SK-N-SH (cell line): ENCODE results near the gene HDAC4. TPM values are rescaled to one million over a fixed set of nuclear protein-coding genes. Genes with fewer than 3 reads are reported as not detected.

Experiments used
- CTCF ChIA-PET: fragments of 300-600, 350-600 bp; formaldehyde crosslinking; extraction: SDS; loops from one replicate; lab custom pipeline; 2021; lab: Yijun Ruan, JAX
- POLR2A ChIA-PET: fragments of 350-600 bp; sonication (Branson Sonifier 250); formaldehyde crosslinking; extraction: SDS; loops from one replicate; lab custom pipeline; 2020; ENCODE audit warnings: antibody characterized with exemption, inconsistent platforms; lab: Yijun Ruan, JAX
- DNase-seq: peaks from one replicate; pipeline ENCODE4 v3.0.0; 2012
- H2AFZ ChIP-seq: fragments of 200-600 bp; sonication (generic); 2 replicates; pipeline ENCODE4 v1.8.1; 2016; ENCODE audit warnings: antibody characterized with exemption, mild to moderate bottlenecking, low read depth
- H3F3A ChIP-seq: fragments of 200-600 bp; sonication (generic); replicated peaks from 2 replicates; pipeline ENCODE3; 2016; ENCODE audit warnings: antibody characterized with exemption, mild to moderate bottlenecking; ENCODE audit not compliant: insufficient read depth
- H3K27ac ChIP-seq, 2 experiments: fragments of 200-500 bp in 1 of 2; fragments of 200-600 bp in 1 of 2; sonication (Bioruptor generic) in 1 of 2; sonication (generic), shearing (Covaris generic) in 1 of 2; 2 replicates each; pipeline versions ENCODE4 v1.5.1 to v1.6.1; 2014 to 2016; ENCODE audit warnings: low read depth in 2 of 2, inconsistent platforms in 1 of 2, low read length in 1 of 2, mild to moderate bottlenecking in 1 of 2, mixed read lengths in 1 of 2
- H3K27me3 ChIP-seq: fragments of 200-600 bp; sonication (generic), shearing (Covaris generic); 2 replicates; pipeline ENCODE4 v1.6.1; 2016; ENCODE audit warnings: mixed run types; ENCODE audit not compliant: insufficient read depth
- H3K36me3 ChIP-seq, 2 experiments: fragments of 200-500 bp in 1 of 2; fragments of 200-600 bp in 1 of 2; sonication (Bioruptor generic) in 1 of 2; sonication (generic) in 1 of 2; replicated peaks in 1 of 2; 2 replicates each; pipeline versions ENCODE3 to v1.5.1; 2014 to 2016; ENCODE audit warnings: low read length in 1 of 2, mild to moderate bottlenecking in 1 of 2; ENCODE audit not compliant: insufficient read depth in 2 of 2, control insufficient read depth in 1 of 2
- H3K4me1 ChIP-seq, 2 experiments: fragments of 200-500 bp in 1 of 2; fragments of 200-600 bp in 1 of 2; sonication (Bioruptor generic) in 1 of 2; sonication (generic), shearing (Covaris generic) in 1 of 2; 2 replicates each; pipeline versions ENCODE4 v1.5.1 to v1.6.1; 2014 to 2016; ENCODE audit warnings: low read depth in 1 of 2, low read length in 1 of 2, mixed run types in 1 of 2; ENCODE audit not compliant: insufficient read depth in 2 of 2, control insufficient read depth in 1 of 2
- H3K4me2 ChIP-seq: fragments of 200-600 bp; sonication (generic), shearing (Covaris generic); 2 replicates; pipeline ENCODE4 v1.6.1; 2017; ENCODE audit warnings: mixed run types
- H3K4me3 ChIP-seq, 2 experiments: fragments of 200-500 bp in 1 of 2; fragments of 200-600 bp in 1 of 2; sonication (Bioruptor generic) in 1 of 2; sonication (generic), shearing (Covaris generic) in 1 of 2; 2 replicates each; pipeline versions ENCODE4 v1.5.1 to v1.8.1; 2014 to 2016; ENCODE audit warnings: low read depth in 2 of 2, inconsistent platforms in 1 of 2, low read length in 1 of 2, mild to moderate bottlenecking in 1 of 2, mixed read lengths in 1 of 2, moderate library complexity in 1 of 2
- H3K79me2 ChIP-seq: fragments of 200-600 bp; sonication (generic); 2 replicates; pipeline ENCODE4 v1.8.1; 2017; ENCODE audit warnings: mild to moderate bottlenecking; ENCODE audit not compliant: insufficient read depth
- H3K9ac ChIP-seq: fragments of 200-600 bp; sonication (generic); 2 replicates; pipeline ENCODE4 v1.6.1; 2017; ENCODE audit warnings: mixed run types
- H3K9me2 ChIP-seq: fragments of 200-600 bp; sonication (generic); 2 replicates; pipeline ENCODE4 v1.6.1; 2017; ENCODE audit warnings: mixed run types
- H3K9me3 ChIP-seq: fragments of 200-600 bp; sonication (generic); 2 replicates; pipeline ENCODE4 v1.6.1; 2017; ENCODE audit warnings: mixed run types, mild to moderate bottlenecking, moderate library complexity
- H4K20me1 ChIP-seq: fragments of 200-600 bp; sonication (generic); 2 replicates; pipeline ENCODE4 v1.6.1; 2017; ENCODE audit warnings: mild to moderate bottlenecking, mixed run types; ENCODE audit not compliant: insufficient read depth
- EP300 ChIP-seq, 2 experiments: IDR thresholded peaks; 2 replicates each; pipeline versions ENCODE4 v1.4.0 to v1.6.1; 2012; ENCODE audit warnings: borderline replicate concordance in 1 of 2, low read depth in 1 of 2, low read length in 1 of 2
- EZH2phosphoT487 ChIP-seq: fragments of 200-600 bp; sonication (generic); IDR thresholded peaks from 2 replicates; pipeline ENCODE4 v1.6.1; 2017; ENCODE audit warnings: low read depth, mixed run types, mild to moderate bottlenecking, antibody characterized with exemption, moderate library complexity, borderline replicate concordance
- FOSL2 ChIP-seq: IDR thresholded peaks from 2 replicates; pipeline ENCODE4 v1.4.0; 2012; ENCODE audit warnings: low read depth, mild to moderate bottlenecking, moderate library complexity, borderline replicate concordance
- FOXJ3 ChIP-seq: sonication (generic); formaldehyde crosslinking; IDR thresholded peaks from 2 replicates; pipeline ENCODE4 v1.5.1; 2020; ENCODE audit warnings: mild to moderate bottlenecking, missing genetic modification reagents
- FOXM1 ChIP-seq: IDR thresholded peaks from 2 replicates; pipeline ENCODE4 v1.4.0; 2012; ENCODE audit warnings: low read depth, mild to moderate bottlenecking
- IRF3 ChIP-seq: fragments of 150-350 bp; IDR thresholded peaks from 2 replicates; pipeline ENCODE4 v1.6.1; 2016; ENCODE audit warnings: mild to moderate bottlenecking, low read depth, low read length
- MXI1 ChIP-seq: IDR thresholded peaks from 2 replicates; pipeline ENCODE4 v1.6.1; 2012; ENCODE audit warnings: mild to moderate bottlenecking, low read depth, low read length, improper control_type of control experiment
- RCOR1 ChIP-seq: fragments of 150-350 bp; IDR thresholded peaks from 2 replicates; pipeline ENCODE4 v1.6.1; 2017; ENCODE audit warnings: antibody characterized with exemption, low read length
- RXRA ChIP-seq: IDR thresholded peaks from 2 replicates; pipeline ENCODE4 v1.4.0; 2012; ENCODE audit warnings: low read depth, mild to moderate bottlenecking, borderline replicate concordance
- TAF1 ChIP-seq: IDR thresholded peaks from 2 replicates; pipeline ENCODE4 v1.6.1; 2012; ENCODE audit warnings: low read depth, mild to moderate bottlenecking, low read length, moderate library complexity, borderline replicate concordance
- YY1 ChIP-seq: IDR thresholded peaks from 2 replicates; pipeline ENCODE4 v1.4.0; 2012; ENCODE audit warnings: low read depth, mild to moderate bottlenecking
- WGBS: methylation state at CpG from one replicate; pipeline ENCODE4 v1.1.6; 2017; ENCODE audit warnings: low lambda C conversion rate; 5-methylcytosine and 5-hydroxymethylcytosine counted together
- polyA plus RNA-seq, 3 experiments: library from polyadenylated mRNA; depleted of rRNA; stranded (reverse); fragments of >200 nt; gene quantifications; 2 replicates each; pipeline ENCODE4 v1.2.3, GENCODE V29; 2012
- TF ChIP-seq, protein P1 (sequence below): fragments of 200-600 bp; sonication (generic); IDR thresholded peaks from 2 replicates; pipeline ENCODE4 v1.6.1; 2017; ENCODE audit warnings: antibody characterized with exemption, mild to moderate bottlenecking, moderate library complexity
- TF ChIP-seq, protein P2 (sequence below): IDR thresholded peaks from 2 replicates; pipeline ENCODE4 v1.4.0; 2012; ENCODE audit warnings: low read depth, borderline replicate concordance
- TF ChIP-seq, protein P3 (sequence below): IDR thresholded peaks from 2 replicates; pipeline ENCODE4 v1.4.0; 2012; ENCODE audit warnings: low read depth, borderline replicate concordance
- TF ChIP-seq, protein P4 (sequence below): IDR thresholded peaks from 2 replicates; pipeline ENCODE4 v1.4.0; 2012; ENCODE audit warnings: low read depth

Gene HDAC4
- polyA plus RNA-seq, 1 of the 3 experiments (the other 2 are of a cell fraction): 5.5 TPM

DNA sequence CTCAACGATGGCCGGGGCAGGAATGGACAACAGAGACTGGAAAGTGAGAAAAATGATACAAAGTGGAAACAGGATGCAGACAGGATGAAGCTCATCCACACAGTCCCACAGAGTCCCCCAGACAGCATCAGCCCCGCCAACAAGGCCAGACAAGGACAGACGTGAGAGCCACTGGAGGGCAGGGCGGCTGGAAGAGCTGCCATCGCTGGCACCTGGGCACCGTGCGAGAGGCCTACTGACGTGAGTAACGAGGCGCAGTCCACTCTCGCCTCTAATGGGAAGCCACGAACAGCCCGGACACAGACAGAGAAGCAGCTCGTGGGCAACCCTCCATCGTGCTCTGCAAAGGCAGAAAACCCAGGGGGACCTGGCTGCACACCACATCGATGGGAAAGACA, 17.1 kb downstream of the HDAC4 start:
- DNase-seq: no peak
- Histone ChIP-seq H3K9ac (no peak overlapping the region), H2AFZ (no peak overlapping the region), H3K9me2 (no peaks in the 10 kb centered on the region), H3K79me2 (no peaks in the 10 kb centered on the region; the same call in 1 of the 2 replicates), H4K20me1 (no peaks in the 10 kb centered on the region), H3K4me1 (peaks cover 0 to 9% of the 10 kb centered on the region in 2 experiments; a peak in 1 of 4 replicates), H3K27me3 (no peaks in the 10 kb centered on the region), H3F3A (no peaks in the 10 kb centered on the region), H3K9me3 (no peaks in the 10 kb centered on the region), H3K36me3 (no peaks in the 10 kb centered on the region), H3K4me3 (no peak overlapping the region), H3K4me2 (no peak overlapping the region), H3K27ac (no peak overlapping the region)
- TF ChIP-seq EP300 (IDR thresholded peaks at IDR 0.05; ENCODE audit: borderline replicate concordance in 1 of 2, low read depth in 1 of 2, low read length in 1 of 2): no peak
- TF ChIP-seq, protein P1, sequence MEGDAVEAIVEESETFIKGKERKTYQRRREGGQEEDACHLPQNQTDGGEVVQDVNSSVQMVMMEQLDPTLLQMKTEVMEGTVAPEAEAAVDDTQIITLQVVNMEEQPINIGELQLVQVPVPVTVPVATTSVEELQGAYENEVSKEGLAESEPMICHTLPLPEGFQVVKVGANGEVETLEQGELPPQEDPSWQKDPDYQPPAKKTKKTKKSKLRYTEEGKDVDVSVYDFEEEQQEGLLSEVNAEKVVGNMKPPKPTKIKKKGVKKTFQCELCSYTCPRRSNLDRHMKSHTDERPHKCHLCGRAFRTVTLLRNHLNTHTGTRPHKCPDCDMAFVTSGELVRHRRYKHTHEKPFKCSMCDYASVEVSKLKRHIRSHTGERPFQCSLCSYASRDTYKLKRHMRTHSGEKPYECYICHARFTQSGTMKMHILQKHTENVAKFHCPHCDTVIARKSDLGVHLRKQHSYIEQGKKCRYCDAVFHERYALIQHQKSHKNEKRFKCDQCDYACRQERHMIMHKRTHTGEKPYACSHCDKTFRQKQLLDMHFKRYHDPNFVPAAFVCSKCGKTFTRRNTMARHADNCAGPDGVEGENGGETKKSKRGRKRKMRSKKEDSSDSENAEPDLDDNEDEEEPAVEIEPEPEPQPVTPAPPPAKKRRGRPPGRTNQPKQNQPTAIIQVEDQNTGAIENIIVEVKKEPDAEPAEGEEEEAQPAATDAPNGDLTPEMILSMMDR: no peak
- TF ChIP-seq FOXJ3 (CRISPR knock-in tag): no peak
- WGBS: 96% methylated on average over 13 of the region's 17 CpGs
- ChIA-PET POLR2A (no interaction called here), CTCF (interaction anchor here (0.7 to 1.1 kb wide), 2 partner anchors 609 to 610 kb away, joined by 3 read pairs; no protein-coding TSS in a partner anchor)

DNA sequence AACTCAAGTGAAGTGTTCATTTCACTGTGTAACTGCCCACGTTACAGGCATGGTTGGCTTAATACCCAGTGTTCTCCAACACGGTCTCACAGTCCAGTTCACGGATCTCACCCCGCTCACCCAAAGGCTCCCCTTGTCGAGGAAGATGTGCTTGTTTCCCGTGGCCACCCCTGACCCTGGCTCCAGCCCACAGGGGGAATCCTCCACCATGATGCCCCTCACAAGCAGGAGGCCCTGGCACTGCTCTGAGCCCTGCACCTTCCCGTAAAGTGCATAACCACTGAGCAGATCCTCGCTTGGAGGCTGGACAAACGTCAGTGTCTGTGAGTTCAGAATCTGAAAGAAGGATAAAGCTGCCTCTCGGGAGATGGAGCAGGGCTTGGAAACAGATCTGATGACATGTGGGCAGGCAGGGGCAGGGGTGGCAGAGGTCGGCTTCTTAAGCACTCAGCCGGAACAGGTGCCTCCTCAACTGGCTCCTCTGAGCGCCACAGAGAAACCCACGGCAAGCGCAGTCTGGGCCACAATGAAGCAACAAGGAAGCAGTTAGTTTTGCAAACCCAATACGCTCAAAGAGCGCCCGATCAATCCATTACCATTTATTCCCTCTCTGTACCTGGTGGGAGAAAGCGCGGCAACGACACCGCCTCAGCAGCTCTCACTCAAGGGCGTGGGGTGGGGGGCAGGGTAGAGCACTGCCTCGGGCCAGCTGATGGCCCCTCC, 17.6 kb downstream of the HDAC4 start:
- peaks cover 0 to 9% of the 10 kb centered on the region in 2 experiments; a peak in 1 of 4 replicates for H3K4me1 ChIP-seq
- no peaks in the 10 kb centered on the region; the same call in 1 of the 2 replicates for H3K79me2 ChIP-seq
- no peaks in the 10 kb centered on the region for H3K36me3 ChIP-seq
- no peak overlapping the region for H2AFZ ChIP-seq
- H3K9ac ChIP-seq: no peak overlapping the region
- no peaks in the 10 kb centered on the region for H3K9me2 ChIP-seq
- H3K4me3 ChIP-seq: no peak overlapping the region
- no peak for DNase-seq
- H3K9me3 ChIP-seq: no peaks in the 10 kb centered on the region
- POLR2A ChIA-PET: no interaction called here
- CTCF ChIA-PET: interaction anchor here (0.7 to 1.1 kb wide), 2 partner anchors 609 to 611 kb away, joined by 3 read pairs; no protein-coding TSS in a partner anchor
- no peak overlapping the region for H3K4me2 ChIP-seq
- no peaks in the 10 kb centered on the region for H4K20me1 ChIP-seq
- H3F3A ChIP-seq: no peaks in the 10 kb centered on the region
- H3K27me3 ChIP-seq: no peaks in the 10 kb centered on the region
- TF ChIP-seq RCOR1 (no peak), EZH2phosphoT487 (no peak), FOXM1 (no peak), TAF1 (no peak), MXI1 (no peak), FOSL2 (no peak), RXRA (no peak), EP300 (IDR thresholded peaks at IDR 0.05; ENCODE audit: borderline replicate concordance in 1 of 2, low read depth in 1 of 2, low read length in 1 of 2) (no peak), IRF3 (no peak), YY1 (no peak)
- TF ChIP-seq, protein P2, sequence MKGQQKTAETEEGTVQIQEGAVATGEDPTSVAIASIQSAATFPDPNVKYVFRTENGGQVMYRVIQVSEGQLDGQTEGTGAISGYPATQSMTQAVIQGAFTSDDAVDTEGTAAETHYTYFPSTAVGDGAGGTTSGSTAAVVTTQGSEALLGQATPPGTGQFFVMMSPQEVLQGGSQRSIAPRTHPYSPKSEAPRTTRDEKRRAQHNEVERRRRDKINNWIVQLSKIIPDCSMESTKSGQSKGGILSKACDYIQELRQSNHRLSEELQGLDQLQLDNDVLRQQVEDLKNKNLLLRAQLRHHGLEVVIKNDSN: no peak
- TF ChIP-seq, protein P3, sequence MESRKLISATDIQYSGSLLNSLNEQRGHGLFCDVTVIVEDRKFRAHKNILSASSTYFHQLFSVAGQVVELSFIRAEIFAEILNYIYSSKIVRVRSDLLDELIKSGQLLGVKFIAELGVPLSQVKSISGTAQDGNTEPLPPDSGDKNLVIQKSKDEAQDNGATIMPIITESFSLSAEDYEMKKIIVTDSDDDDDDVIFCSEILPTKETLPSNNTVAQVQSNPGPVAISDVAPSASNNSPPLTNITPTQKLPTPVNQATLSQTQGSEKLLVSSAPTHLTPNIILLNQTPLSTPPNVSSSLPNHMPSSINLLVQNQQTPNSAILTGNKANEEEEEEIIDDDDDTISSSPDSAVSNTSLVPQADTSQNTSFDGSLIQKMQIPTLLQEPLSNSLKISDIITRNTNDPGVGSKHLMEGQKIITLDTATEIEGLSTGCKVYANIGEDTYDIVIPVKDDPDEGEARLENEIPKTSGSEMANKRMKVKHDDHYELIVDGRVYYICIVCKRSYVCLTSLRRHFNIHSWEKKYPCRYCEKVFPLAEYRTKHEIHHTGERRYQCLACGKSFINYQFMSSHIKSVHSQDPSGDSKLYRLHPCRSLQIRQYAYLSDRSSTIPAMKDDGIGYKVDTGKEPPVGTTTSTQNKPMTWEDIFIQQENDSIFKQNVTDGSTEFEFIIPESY: no peak
- TF ChIP-seq, protein P4, sequence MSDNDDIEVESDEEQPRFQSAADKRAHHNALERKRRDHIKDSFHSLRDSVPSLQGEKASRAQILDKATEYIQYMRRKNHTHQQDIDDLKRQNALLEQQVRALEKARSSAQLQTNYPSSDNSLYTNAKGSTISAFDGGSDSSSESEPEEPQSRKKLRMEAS: no peak
- H3K27ac ChIP-seq: no peak overlapping the region
- 98% methylated on average over 24 of the region's 24 CpGs for WGBS
